ENCODE measurements around the gene C1orf74. TPM values are rescaled to one million over a fixed set of nuclear protein-coding genes. Genes with fewer than 3 reads are reported as not detected.

Gene C1orf74
- polyA plus RNA-seq, 1 of the 3 experiments (the other 2 are of a cell fraction), result 1.5 TPM

DNA sequence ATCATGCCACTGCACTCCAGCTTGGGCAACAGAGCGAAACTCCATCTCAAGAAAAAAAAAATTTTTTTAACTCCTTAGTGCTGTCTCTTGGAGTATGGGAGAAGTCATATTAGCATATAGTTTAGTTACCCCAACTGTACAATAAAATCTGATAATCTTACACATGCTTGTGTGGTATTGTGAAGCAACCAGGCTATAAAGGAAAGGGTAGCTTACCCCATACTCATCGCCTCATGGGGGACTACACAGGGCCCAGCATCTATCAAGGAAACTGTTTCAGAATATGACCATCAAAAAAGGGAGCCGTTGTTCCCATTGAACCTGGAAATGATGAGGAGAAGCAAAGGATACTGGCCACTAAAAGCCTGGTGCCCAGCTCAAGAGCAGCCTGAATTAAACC lies 31.5 kb downstream of the C1orf74 start (continued):
- TF ChIP-seq PBX3 (IDR thresholded peaks at IDR 0.05), result no peak
- TF ChIP-seq FOSL2 (IDR thresholded peaks at IDR 0.05; ENCODE audit: borderline replicate concordance, low read depth), result no peak
- TF ChIP-seq FOXJ3 (CRISPR knock-in tag; IDR thresholded peaks at IDR 0.05), result no peak
- no peak for TF ChIP-seq ELF1 (IDR thresholded peaks at IDR 0.05)

DNA sequence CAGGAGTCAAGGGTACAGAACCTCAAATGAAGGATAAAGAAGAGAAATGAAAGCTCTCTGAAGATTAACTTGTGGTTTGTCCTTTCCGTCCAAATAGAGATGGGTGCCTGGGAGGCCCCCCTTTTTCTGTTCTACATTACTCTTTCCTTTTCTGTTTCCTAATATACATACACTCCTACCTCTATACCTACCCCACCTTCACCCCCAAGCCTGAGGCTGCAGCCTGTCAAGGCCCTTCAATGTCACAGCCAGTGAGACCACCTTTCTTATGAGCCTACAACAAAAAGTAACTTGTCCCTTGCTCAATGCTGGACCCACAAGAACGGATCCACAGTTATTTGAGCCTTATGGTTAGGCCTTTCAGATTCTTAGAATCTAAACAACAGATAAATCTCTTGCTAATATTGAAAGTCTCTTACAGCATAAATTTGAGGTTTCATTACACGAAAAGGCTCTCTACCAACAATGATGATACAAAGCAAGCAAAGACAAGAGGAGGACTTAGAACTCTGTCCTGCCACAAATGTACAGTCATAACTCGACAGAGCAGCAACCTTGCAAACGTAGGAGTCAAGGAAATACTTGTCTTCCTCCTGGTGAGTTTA lies 32.6 kb downstream of the C1orf74 start:
- WGBS (ENCODE audit: low lambda C conversion rate), result 80% methylated on average over 5 of the region's 5 CpGs

More for the DNA sequence above, 32.6 kb downstream of the C1orf74 start:
- no peak for TF ChIP-seq GATA2 (CRISPR knock-in tag; IDR thresholded peaks at IDR 0.05)
- TF ChIP-seq TEAD4 (IDR thresholded peaks at IDR 0.05; ENCODE audit: borderline replicate concordance, insufficient read depth), result no peak
- no peak for TF ChIP-seq GABPA (IDR thresholded peaks at IDR 0.05; ENCODE audit: low read depth)
- TF ChIP-seq NFIC (IDR thresholded peaks at IDR 0.05; ENCODE audit: borderline replicate concordance), result no peak
- no peak for TF ChIP-seq USF1 (IDR thresholded peaks at IDR 0.05; ENCODE audit: borderline replicate concordance, low read depth)
- TF ChIP-seq SIN3A (IDR thresholded peaks at IDR 0.05; ENCODE audit: borderline replicate concordance, low read depth, low read length), result no peak
- no peak for TF ChIP-seq ELF1 (IDR thresholded peaks at IDR 0.05)
- no peak for TF ChIP-seq MEF2A (IDR thresholded peaks at IDR 0.05; ENCODE audit: borderline replicate concordance, low read depth)
- no peak for TF ChIP-seq EZH2phosphoT487 (IDR thresholded peaks at IDR 0.05; ENCODE audit: borderline replicate concordance, low read depth)
- TF ChIP-seq SMC3 (IDR thresholded peaks at IDR 0.05; ENCODE audit: low read depth, low read length), result no peak
- TF ChIP-seq, protein P1, sequence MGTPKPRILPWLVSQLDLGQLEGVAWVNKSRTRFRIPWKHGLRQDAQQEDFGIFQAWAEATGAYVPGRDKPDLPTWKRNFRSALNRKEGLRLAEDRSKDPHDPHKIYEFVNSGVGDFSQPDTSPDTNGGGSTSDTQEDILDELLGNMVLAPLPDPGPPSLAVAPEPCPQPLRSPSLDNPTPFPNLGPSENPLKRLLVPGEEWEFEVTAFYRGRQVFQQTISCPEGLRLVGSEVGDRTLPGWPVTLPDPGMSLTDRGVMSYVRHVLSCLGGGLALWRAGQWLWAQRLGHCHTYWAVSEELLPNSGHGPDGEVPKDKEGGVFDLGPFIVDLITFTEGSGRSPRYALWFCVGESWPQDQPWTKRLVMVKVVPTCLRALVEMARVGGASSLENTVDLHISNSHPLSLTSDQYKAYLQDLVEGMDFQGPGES (IDR thresholded peaks at IDR 0.05; ENCODE audit: low read depth, low read length), result no peak
- no peak for TF ChIP-seq FOSL2 (IDR thresholded peaks at IDR 0.05; ENCODE audit: borderline replicate concordance, low read depth)
- no peak for TF ChIP-seq NRF1 (IDR thresholded peaks at IDR 0.05; ENCODE audit: low read depth, low read length)
- no peak for TF ChIP-seq TAF1 (IDR thresholded peaks at IDR 0.05; ENCODE audit: borderline replicate concordance, low read depth, low read length)
- TF ChIP-seq RFX5 (IDR thresholded peaks at IDR 0.05; ENCODE audit: low read length), result no peak
- TF ChIP-seq RAD21 (IDR thresholded peaks at IDR 0.05; ENCODE audit: low read length), result no peak
- no peak for TF ChIP-seq EP300 (IDR thresholded peaks at IDR 0.05; ENCODE audit: borderline replicate concordance in 1 of 2, low read depth in 1 of 2, low read length in 1 of 2)
- TF ChIP-seq TCF12 (IDR thresholded peaks at IDR 0.05), result no peak
- peaks cover 8 to 9% of the 10 kb centered on the region in 2 experiments; a peak in 2 of 4 replicates for H3K4me1 ChIP-seq (ENCODE audit: control insufficient read depth in 1 of 2, insufficient read depth in 2 of 2, low read depth in 1 of 2, low read length in 1 of 2)
- DNase-seq, result no peak
- H3K4me2 ChIP-seq, result no peak overlapping the region
- peaks cover 5% of the 10 kb centered on the region for H3F3A ChIP-seq (replicated peaks; ENCODE audit: insufficient read depth)
- no peaks in the 10 kb centered on the region for H4K20me1 ChIP-seq (ENCODE audit: insufficient read depth)
- H3K27ac ChIP-seq (ENCODE audit: low read depth in 2 of 2, low read length in 1 of 2), result no peak overlapping the region
- no peak overlapping the region for H3K9ac ChIP-seq
- no peaks in the 10 kb centered on the region for H3K36me3 ChIP-seq (replicated peaks in 1 of 2; ENCODE audit: control insufficient read depth in 1 of 2, insufficient read depth in 2 of 2, low read length in 1 of 2)
- no peaks in the 10 kb centered on the region for H3K9me3 ChIP-seq
- no peaks in the 10 kb centered on the region for H3K79me2 ChIP-seq (ENCODE audit: insufficient read depth)
- ChIA-PET POLR2A (no interaction called here), CTCF (no interaction called here)
- no peak overlapping the region for H3K4me3 ChIP-seq (ENCODE audit: low read depth in 2 of 2, low read length in 1 of 2)
- no peaks in the 10 kb centered on the region for H3K27me3 ChIP-seq (ENCODE audit: insufficient read depth)
- no peak overlapping the region; the same call in 1 of the 2 replicates for H2AFZ ChIP-seq (ENCODE audit: low read depth)
- no peaks in the 10 kb centered on the region for H3K9me2 ChIP-seq
